Esophagus squamous epithelium (tissue), 4 donors: ENCODE measurements around the gene CTSV.
"Not testable (repeated sequence)": the region's sequence is repeated elsewhere in the genome, so short reads cannot be mapped to it uniquely, and the experiment has no call there.

Experiments
- POLR2A ChIP-seq, 4 donors: fragments of 450-650 bp; IDR thresholded peaks; one replicate each; pipeline ENCODE4 v1.6.1; 2017; ENCODE audit warnings: antibody characterized with exemption in 4 of 4, mild to moderate bottlenecking in 4 of 4, moderate library complexity in 3 of 4
- TF ChIP-seq, protein P1 (sequence below), 6 experiments: fragments of 450-650 bp in 4 of 6; fragments of 200-600 bp in 2 of 6; sonication (generic) in 2 of 6; IDR thresholded peaks; one replicate each; pipeline ENCODE4 v1.5.1; 2016 to 2019; ENCODE audit warnings: antibody characterized with exemption in 6 of 6, mild to moderate bottlenecking in 4 of 6, moderate library complexity in 4 of 6

DNA sequence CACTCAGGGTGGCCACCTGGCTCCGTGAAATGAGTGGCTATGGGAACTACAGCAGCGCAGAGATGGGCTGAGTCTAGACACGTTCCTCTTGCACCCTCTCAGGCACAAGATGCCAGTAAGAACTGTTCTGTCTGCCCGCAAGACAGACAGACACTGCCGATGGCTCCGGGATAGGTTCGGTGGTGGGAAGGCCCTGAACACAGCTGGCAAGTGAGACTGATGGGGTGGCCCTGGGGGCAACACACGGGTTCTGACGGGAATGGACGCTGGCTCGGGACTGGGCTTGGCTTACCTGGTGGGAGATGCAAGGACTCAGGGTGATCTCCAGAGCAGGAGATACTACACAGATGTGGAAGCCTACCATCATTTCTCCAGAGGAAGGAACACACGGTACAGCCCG lies 16.9 kb upstream of the CTSV start:
- TF ChIP-seq, protein P1, sequence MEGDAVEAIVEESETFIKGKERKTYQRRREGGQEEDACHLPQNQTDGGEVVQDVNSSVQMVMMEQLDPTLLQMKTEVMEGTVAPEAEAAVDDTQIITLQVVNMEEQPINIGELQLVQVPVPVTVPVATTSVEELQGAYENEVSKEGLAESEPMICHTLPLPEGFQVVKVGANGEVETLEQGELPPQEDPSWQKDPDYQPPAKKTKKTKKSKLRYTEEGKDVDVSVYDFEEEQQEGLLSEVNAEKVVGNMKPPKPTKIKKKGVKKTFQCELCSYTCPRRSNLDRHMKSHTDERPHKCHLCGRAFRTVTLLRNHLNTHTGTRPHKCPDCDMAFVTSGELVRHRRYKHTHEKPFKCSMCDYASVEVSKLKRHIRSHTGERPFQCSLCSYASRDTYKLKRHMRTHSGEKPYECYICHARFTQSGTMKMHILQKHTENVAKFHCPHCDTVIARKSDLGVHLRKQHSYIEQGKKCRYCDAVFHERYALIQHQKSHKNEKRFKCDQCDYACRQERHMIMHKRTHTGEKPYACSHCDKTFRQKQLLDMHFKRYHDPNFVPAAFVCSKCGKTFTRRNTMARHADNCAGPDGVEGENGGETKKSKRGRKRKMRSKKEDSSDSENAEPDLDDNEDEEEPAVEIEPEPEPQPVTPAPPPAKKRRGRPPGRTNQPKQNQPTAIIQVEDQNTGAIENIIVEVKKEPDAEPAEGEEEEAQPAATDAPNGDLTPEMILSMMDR (IDR thresholded peaks at IDR 0.05) = not testable (repeated sequence)
- not testable (repeated sequence) for TF ChIP-seq POLR2A (IDR thresholded peaks at IDR 0.05)
